AG20443 (cell line): ENCODE data around the gene CFAP157.
"Not testable (repeated sequence)": the region's sequence is repeated elsewhere in the genome, so short reads cannot be mapped to it uniquely, and the experiment has no call there.

Experiments used
- DNase-seq: peaks from one replicate; pipeline ENCODE4 v3.0.0; 2012; ENCODE audit warnings: low spot score, mixed read lengths

CFAP157 gene

DNA sequence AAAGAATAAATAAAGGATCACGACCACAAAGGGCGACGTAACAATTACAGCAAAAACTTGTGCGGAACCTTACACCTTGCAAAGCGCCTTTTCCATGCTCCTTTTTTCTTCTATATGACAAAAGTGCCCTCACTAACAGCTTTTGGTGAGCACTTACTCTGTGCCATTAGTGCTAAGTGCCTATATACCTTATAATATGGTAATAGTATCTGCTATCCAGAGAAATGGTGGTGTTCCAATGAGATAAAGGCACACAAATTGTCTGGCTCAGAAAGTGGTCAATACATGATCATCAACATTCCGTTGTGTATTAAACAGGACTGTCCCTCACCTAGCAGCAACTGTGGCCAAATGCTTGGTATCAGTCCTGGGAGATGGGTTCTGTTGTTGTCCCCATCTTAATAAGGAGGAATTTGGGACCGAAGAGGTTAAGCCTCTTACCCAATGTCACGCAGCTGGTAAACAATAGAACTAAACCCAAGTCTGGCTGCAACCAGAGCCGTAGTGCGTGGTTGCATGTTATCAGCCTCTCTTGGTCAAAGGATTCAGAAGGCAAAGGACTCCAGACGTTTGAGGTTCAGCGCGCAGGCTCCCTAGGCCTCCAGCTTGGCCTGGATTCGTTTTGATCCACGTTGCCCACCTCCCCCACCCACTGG lies 28.9 kb downstream of the CFAP157 start:
- no peak for DNase-seq

DNA sequence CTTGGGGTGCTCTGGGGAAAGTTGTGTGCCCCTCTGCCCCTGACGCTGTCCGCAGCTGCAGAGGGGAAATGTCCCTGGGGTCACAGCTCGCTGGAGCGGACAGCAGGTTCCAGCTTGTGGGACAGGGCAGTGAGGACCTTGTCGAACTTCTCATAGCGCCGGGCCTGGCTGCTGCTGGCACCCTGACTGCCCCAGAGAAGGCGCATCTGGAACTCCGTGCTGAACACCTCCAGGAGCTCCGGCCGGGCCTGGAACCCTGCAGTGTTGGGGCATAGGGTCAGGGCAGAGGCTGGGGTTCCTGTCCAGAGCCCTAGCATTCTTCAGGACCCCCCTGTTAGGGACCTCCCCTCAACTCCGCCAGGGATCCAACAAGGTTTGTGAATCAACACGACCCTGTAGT lies 31.9 kb downstream of the CFAP157 start:
- no peak for DNase-seq

DNA sequence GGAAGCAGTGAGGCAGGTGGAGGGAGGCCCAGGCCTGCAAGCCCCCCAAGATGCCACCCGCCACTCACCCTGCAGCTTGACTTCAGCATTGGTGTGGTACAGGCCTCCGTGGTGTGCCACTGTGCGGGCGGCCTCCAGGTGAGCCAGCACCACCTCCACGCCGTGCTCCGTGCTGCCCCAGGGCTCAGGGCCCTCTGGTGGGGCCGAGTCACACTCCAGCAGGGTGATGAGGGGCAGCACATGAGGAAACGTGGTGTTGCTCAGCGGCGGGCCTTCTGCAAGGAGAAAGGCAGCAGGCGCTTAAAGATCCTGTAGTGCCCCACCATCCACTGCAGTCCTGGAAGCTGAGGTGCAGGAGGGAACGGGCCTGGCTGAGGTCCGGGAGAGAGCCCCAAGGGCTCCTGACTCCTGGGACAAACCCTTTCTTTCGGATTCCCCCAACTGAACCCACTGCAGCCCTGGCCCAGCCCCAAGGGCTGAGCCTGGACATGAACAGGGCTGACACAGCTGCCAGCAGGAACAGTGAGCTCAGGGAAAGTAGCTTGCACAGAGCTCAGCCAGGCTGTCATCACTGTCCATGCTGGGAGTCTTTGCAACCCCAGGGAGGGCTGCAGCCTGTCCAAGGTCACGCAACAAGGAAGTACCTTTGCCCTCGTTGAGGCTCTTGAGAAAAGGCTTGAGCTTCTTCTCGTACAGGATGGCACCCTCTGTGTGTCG lies 33.0 kb downstream of the CFAP157 start:
- no peak for DNase-seq

DNA sequence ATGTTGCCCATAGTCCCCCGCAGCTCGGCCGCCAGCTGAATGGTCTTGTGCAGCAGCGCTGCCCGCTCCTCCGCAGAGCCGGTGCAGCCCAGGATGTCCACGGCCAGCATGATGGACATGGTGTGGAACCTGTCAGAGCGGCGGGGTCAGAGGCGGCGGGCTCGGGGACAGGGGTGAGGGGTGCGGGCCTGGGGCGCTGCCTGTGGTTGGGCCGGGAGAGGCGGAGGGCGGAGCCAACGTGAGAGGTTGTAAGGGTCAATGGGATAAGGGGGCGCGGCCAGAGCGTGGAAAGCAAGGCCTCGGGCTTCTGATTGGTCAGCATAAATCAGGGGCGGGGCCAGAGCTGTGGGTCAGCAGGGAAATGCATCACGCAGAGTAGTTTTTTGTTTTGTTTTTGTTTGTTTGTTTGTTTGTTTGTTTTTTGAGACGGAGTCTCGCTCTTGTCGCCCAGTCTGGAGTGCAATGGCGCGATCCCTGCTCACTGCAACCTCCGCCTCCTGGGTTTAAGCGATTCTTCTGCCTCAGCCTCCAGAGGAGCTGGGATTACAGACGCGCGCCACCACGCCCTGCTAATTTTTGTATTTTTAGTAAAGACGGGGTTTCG lies 35.1 kb downstream of the CFAP157 start:
- peak; percentile 54 for DNase-seq

DNA sequence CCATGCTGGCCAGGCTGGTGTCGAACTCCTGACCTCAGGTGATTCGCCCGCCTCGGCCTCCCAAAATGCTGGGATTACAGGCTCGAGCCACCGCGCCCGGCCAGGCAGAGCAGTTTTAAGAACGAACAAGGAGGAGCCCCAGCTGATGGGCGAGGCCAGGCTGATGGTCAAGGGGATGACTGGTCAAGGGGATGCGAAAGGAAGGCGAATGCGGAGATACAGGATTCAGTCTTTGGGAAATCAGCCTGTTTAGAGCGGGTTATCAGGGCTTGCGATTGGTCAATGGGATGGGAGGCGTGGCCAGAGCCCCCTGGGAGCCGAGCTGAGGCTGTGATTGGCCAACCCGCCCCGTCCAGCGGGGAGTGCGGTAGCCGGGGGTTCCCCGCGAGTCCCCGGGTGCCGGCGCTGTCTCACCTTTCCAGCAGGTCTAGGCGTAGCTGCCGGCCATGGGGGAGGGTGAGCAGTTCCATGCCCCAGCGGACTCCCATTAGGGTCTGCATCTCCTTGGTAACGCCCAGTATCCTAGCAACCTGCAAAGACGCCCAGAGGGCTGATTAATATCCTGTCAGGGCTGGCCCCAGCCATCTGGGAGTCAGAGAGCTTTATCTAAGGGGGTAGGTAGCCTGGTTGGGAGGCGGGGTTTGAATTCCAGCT lies 35.8 kb downstream of the CFAP157 start:
- peak; percentile 90 for DNase-seq

DNA sequence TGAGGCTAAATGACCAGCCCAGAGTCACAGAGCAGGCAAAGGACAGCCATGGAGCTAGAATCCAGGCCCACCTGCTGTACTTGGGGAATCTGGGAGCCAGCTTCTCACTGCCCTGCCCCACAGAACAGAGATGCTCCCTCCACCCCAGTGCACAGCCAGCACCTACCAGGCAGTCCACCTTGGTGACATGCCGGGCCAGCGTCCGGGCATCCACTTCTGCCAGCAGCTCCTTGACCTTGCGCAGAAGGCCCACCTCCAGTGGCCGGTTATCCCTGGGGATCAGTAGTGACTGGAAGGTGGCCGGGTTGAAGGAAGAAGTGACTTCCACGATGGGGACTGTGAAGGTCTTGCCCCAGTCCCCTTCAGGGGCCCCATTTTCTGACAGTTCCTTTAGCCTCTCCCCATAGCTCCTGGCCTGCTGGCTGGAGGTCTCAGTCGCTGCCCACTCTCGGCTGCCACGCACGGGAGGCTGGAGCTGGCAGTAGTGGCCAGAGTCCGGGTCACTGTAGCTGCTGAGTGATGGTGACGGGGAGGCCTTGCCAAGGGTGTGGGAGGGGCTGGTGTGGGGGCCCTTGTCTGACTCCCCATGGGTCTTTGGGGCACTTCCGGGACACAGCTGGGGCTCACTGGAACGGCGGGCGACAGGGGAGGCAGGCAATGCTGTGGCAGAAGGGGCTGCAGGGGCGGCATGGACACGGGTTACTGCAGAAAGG lies 37.8 kb downstream of the CFAP157 start:
- DNase-seq: no peak

DNA sequence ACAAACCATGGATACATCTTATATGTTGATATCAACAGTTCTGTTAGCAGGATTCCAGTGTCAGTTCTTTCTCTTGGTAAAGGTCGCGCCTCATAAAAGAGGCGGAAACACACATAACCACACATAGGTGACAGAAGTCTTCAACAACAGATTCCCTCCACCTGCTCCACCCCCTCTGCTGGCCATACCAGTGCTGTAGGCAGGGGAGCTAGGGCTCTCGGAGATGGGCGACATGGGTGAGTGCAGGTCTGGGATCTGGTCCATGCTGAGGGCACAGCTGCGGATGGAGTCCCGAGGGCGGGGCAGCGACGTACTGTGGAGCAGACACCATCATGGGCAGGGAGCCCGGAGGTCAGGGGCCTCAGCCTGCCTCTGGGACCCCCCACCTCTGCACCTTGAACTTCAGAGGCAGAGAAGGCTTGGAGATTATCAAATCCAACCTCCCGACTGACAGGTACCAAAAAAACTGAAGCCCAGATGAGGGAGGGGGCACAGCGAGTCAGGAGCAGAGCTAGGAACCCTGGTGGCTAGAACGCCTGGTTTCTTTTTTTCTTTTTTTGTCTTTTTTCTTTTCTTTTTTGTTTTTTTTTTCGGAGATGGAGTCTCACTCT lies 40.3 kb downstream of the CFAP157 start:
- DNase-seq: no peak

DNA sequence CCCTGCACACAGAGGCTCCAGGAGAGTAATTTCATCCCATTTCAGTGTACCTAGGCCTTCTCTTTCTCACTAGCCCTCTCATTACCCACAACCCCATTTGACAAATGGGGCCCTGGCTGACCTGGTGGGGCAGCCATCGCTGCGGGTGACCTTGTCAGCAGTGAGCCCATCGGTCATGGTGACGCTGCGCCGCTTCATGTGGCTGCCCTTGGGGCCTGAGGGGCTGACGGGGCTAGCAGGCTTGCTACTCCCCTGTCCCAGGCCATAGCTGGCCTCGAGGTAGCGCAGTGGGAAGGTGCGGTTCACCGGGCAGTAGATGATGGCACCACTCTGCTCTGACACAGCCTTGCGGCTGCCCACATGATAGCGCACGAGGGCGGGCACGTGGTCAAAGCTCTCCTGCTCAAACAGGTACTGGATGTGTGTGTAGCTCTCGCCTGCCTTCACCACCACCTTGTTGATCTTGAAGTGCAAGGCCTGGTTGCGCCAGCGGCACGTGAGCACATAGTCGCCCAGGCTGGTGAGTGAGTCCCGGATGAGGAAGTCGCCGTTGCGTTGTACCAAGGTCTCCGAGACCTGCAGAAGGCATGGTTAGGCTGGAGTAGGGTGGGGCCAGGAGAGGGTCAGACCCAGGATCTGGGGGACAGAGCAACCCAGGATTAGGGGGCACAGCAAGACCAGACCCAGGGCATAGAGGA lies 42.5 kb downstream of the CFAP157 start:
- no peak for DNase-seq

DNA sequence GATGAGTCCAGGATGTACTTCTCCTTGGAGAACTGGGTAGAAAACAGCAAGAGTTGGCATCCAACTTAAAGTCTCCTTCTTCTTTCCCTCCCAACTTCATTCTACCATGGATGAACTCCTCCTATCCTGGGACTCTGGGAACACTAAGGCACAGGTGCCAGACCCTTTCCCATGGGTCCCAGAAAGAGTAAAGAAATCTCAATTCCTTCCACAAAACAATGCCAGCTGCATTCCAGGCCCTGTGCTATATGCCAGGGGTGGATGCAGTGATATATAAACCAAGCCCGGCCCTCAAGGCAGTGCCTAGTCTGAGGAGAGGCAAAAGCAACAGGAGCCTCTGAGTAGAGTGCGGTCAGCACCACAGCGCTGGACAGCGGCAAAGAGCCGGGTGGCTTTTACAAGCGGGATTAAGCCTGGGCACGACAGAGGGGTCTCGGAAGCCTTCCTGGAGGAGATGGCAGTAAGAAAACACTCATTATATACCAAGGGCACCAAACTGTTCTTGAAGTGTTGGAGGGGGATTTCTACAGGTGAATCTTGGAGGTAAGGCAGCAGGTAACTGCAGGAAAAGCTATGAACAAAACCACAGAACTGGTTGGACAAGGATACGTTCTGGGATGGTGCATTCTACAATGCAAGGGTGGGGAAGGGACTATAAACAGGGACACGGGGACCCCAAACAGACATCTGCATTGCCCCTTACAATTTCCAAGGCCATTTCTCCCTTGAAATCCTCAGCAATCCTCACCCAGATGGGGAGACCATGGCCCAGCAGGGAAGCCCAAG lies 44.7 kb downstream of the CFAP157 start:
- DNase-seq: peak; percentile 67

DNA sequence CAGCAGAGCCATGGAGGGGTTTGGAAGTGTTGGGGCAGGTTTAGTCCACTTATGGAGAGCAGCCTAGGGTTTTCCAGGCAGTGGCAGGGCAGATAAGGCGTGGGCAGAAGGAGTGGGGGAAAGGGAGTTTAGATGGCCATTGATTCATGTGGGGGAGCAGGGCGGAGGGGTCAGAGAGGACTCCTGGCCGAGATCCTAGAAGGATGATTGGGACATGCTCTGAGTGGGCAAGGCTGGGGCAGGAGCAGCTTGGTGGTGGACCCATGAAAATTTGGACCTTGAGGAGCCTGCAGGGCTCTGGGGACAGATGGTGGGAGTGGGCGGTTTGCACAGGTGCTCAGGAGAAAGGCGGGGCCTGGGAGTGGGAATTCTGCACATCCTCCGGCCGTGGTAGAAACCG lies 46.4 kb downstream of the CFAP157 start:
- no peak for DNase-seq

DNA sequence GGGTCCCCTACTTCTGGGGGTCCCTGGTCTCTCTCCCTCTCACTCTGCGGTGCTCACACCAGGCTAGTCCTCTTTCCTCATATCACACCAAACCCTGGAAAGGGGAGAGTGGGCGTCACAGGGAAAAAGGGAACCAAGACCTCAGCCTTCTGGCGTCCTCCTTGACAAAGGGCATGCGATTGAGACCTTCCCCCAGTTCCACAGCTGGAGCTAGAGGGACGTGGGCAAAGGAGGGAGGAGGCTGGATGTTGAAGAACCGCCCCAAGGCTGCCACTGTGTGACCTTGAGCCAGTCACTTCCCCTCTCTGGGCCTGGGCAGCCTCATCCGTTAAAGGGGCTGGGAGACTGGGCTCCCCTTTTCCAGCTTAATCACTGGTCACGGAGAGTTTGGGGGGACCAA lies 46.8 kb downstream of the CFAP157 start:
- no peak for DNase-seq

DNA sequence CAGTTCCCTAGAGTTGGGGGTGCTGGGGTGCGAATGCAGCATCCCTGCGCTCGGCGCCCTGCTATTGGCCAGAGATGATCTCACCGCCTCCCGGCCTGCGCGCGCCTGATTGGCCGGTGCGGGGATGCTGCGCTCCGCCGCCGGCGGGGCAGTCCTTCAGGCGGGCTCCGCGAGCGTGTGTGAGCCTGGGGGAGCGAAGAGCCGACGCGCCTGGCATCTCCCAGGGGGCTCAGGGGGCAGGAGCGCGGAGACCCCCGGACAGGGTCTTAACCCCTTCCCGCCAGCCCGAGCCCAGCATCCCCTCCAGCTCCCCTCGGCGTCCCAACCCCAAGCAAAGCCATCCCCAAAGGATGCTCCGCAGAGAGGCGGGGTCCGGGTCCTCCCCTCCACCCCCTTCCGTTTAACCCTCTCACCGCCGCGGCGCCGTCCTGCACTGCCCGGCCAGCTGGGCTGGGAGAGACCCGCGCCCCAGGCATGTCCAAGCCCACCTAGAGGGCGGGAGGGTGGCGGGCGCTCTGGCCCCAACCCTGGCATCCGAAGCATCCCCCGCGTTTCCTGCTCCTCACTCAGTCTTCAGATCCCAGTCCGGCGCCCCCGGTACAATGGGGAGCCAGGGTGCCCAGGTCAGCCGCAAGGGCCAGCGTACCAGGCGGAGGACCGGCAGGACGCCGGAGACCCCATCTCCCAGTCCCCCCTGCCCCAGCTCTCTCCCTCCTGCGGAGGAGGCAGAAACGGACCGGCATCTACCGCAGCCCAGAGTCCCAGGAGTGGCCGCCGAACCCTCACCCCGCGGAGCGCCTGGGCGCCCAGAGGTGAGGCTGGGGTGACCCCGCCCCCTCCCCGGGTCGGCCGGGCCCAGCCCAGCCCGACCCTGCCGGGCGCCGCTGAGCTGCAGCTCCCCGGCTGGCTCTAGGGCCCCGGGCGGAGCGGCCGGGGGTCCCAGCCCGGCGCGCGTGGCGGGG lies 47.6 kb downstream of the CFAP157 start:
- peak; percentile 80 for DNase-seq

DNA sequence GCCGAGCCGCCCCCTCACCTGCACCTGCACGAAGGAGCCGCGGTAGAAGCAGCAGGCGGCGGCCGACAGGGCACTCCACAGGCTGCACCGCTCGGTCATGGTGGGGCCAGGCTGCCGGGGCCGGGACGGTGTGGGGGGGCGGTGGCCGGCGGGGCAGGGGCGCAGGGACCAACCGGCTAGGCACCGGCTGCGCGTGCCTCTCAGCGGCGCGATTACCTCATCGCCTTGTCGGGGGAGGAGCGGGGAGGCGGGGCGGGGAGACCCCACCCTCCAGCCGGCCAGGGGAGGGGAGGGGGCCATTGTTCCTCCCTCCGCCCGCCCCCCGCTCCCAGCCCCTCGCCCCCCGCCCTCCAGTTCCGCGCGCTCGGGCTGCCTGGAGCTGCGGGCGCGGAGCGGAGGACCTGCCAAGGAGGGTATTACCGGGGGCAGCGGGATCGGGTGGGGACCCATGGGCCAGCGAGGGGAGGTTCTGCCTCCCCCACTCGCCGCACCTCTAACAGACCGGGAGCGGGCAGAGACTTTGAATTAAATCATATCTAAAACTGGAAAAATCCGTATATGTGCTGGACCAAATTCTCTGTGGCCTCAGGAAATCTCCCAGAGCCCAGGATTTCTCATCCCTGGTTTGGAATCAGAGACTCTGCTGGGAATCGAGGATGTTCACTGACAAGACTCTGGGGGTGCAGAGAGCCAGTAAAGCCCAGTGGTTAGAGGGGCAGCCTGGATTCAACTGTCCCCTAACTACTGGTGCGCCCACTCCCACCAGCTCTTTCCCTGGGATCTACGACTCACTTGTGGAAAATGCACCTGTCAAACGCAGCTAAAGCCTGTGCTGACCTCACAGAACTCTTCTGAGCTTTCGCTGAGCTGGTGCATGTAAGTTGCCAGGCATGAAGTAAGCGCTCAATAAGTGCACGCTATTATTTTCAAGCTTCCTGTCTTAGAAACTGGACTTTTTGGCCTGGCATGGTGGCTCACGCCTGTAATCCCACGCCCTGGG lies 48.6 kb downstream of the CFAP157 start:
- DNase-seq: no peak

DNA sequence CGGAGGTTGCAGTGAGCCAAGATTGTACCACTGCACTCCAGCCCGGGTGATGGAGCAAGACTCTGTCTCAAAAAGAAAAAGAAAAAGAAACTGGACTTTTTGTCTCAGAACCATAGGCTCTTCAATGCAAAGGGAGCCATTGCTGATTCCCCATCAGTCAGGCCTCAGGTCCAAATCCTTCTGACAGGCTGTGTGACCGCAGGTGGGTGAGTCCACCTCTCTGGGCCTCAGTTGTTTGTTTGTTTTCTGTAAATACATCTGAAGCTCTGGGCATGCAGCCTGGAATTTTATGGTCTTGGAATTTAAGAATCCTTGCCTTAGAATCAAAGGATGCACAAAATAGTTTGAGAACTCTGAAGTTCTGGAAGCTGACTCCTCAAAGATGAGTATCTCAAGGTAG lies 49.4 kb downstream of the CFAP157 start:
- DNase-seq: no peak

DNA sequence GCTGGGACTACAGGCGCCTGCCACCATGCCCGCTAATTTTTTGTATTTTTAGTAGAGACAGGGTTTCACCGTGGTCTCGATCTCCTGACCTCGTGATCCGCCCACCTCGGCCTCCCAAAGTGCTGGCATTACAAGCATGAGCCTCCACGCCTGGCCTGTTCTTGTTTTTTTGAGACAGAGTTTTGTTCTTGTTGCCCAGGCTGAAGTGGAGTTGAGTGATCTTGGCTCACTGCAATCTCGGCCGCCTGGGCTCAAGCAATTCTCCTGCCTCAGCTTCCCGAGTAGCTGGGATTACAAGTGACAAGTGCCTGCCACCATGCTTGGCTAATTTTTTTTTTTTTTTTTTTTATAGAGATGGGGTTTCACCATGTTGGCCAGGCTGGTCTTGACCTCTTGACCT lies 50.0 kb downstream of the CFAP157 start:
- DNase-seq: not testable (repeated sequence)

DNA sequence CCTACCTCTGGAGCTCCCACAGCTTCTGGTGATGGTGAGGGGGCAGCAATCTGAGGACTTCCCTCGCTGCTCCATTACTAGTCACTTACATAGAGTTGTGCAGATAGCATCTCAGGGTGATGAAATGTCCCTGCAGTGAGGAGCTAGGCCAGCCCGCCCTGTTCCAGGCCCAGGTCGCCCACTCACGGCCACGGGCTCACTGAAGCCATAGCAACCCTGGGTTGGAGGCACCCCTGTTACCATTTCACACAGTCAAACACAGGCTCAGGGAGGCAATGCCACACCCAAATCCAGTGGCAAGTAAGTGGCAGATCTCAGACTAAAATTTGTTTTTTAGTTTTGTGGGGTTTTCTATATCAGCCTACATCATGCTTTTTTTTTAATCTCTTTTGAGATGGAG lies 52.1 kb downstream of the CFAP157 start:
- DNase-seq: no peak

DNA sequence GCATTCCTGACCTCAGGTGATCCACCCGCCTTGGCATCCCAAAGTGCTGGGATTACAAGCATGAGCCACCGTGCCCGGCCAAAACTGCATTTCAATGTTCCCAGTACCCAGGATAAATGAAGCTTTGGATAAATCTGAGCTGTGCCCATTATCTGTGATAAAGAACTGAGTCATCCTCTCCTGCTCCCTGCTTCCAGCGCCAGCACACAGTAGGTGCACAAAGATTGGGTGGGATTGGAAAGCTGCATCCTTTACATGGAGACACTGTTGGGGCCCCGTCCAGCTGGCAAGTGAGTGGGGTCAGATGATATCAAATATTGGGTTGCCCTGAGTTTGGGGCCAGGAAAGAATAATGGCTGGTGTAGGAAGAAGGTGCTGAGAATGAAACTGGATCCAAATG lies 54.3 kb downstream of the CFAP157 start:
- no peak for DNase-seq

DNA sequence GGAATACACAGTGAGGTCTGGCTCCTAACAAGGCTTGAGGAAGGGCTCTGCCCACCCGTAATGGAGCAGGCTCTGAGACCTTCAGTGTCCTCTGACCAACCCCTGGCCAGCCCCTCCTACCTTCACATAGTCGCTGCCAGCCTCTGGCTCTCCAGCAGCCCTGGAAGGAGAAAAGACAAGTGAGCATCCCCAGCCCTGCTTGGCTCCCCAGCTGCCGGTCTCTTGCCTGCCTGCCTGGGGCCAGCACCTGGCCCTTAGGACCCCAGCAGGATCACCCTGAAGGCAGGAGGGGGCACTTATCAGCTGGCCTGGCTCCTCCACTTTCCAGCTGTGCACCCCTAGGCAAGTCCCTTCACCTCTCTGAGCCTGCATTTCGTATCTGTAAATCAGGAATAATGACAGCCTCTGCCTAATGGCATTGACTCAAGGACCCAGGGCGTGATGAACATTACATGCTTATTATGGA lies 54.7 kb downstream of the CFAP157 start:
- no peak for DNase-seq
